HepG2 (cell line): ENCODE results near the gene ARHGEF11. TPM values are rescaled to one million over a fixed set of nuclear protein-coding genes. Genes with fewer than 3 reads are reported as not detected.

ENCODE experiments used
- ATAC-seq: fragments of 200-7000 bp; cut with Tn5 transposase; 3 replicates; pipeline ENCODE4 v1.9.1; 2020; ENCODE audit warnings: mild to moderate bottlenecking, moderate library complexity
- BruUV-seq: library from RNA; stranded (reverse); fragments of 400-500 nt; replicated peaks from 2 replicates; lab custom pipeline; 2021; lab: Mats Ljungman, UMichigan
- CTCF ChIA-PET: fragments of 300-600 bp; formaldehyde crosslinking; extraction: SDS; loops from one replicate; lab custom pipeline; 2021; ENCODE audit warnings: low total read pairs, inconsistent platforms, low intra/inter-chr PET ratio; lab: Yijun Ruan, JAX
- POLR2A ChIA-PET: fragments of 350-600 bp; sonication (Branson Sonifier 250); formaldehyde crosslinking; loops from one replicate; lab custom pipeline; 2020; ENCODE audit warnings: antibody characterized with exemption, inconsistent platforms; lab: Yijun Ruan, JAX
- DNase-seq: peaks from one replicate; pipeline ENCODE4 v3.0.0-alpha.2; 2015; ENCODE audit warnings: low spot score
- FAIRE-seq: peaks from 3 replicates; lab custom pipeline; 2011; peaks lifted over from hg19 to GRCh38; lab: Jason Lieb, UNC
- H2AFZ ChIP-seq: one replicate; pipeline ENCODE4 v1.6.1; 2011; ENCODE audit warnings: low read length, inconsistent platforms
- H3K27ac ChIP-seq: fragments of 300-600 bp; 3 replicates; pipeline ENCODE4 v1.8.0; 2011; ENCODE audit warnings: mixed run types, mild to moderate bottlenecking, mixed read lengths, low read length, inconsistent platforms; ENCODE audit not compliant: insufficient read depth; ENCODE audit errors: extremely low read length
- H3K27me3 ChIP-seq, 2 experiments: fragments of 200-600 bp in 1 of 2; 2 replicates in 1 of 2; 3 replicates in 1 of 2; pipeline versions ENCODE4 v1.6.0 to v1.8.0; 2011; ENCODE audit warnings: low read length in 2 of 2, mild to moderate bottlenecking in 2 of 2, moderate library complexity in 2 of 2, inconsistent platforms in 1 of 2; ENCODE audit not compliant: insufficient read depth in 2 of 2, control insufficient read depth in 1 of 2
- H3K36me3 ChIP-seq, 2 experiments: fragments of 200-600 bp in 1 of 2; replicated peaks in 1 of 2; 2 replicates in 1 of 2; 3 replicates in 1 of 2; pipeline versions ENCODE4 v1.5.1 to v1.8.0; 2011; ENCODE audit warnings: low read length in 2 of 2, inconsistent platforms in 1 of 2; ENCODE audit not compliant: insufficient read depth in 2 of 2, control insufficient read depth in 1 of 2
- H3K4me1 ChIP-seq: 2 replicates; pipeline ENCODE4 v1.5.1; 2012; ENCODE audit warnings: low read length, inconsistent platforms; ENCODE audit not compliant: insufficient read depth
- H3K4me2 ChIP-seq: 2 replicates; pipeline ENCODE4 v1.6.0; 2011; ENCODE audit warnings: low read depth, low read length, inconsistent platforms
- H3K4me3 ChIP-seq, 3 experiments: fragments of 200-600 bp in 1 of 3; sonication (generic), shearing (Covaris generic) in 1 of 3; replicated peaks in 1 of 3; 2 replicates each; pipeline ENCODE4 v1.5.1; 2011 to 2016; ENCODE audit warnings: low read length in 3 of 3, inconsistent platforms in 2 of 3, low read depth in 2 of 3, mild to moderate bottlenecking in 2 of 3, control low read depth in 1 of 3, mixed read lengths in 1 of 3; ENCODE audit not compliant: insufficient read depth in 1 of 3
- H3K79me2 ChIP-seq: one replicate; pipeline ENCODE4 v1.6.1; 2011; ENCODE audit warnings: low read length, inconsistent platforms; ENCODE audit not compliant: insufficient read depth
- H3K9ac ChIP-seq: 2 replicates; pipeline ENCODE4 v1.6.0; 2011; ENCODE audit warnings: mild to moderate bottlenecking, low read depth, low read length, inconsistent platforms; ENCODE audit not compliant: insufficient read depth
- H3K9me3 ChIP-seq: 2 replicates; pipeline ENCODE4 v1.5.1; 2012; ENCODE audit warnings: mild to moderate bottlenecking, low read length
- H4K20me1 ChIP-seq: 2 replicates; pipeline ENCODE4 v1.6.0; 2011; ENCODE audit warnings: inconsistent platforms, mild to moderate bottlenecking, low read length, moderate library complexity; ENCODE audit not compliant: insufficient read depth
- ARID5B ChIP-seq: IDR thresholded peaks from 2 replicates; pipeline ENCODE4 v1.4.0; 2020; ENCODE audit warnings: mild to moderate bottlenecking, missing genetic modification reagents
- CREM ChIP-seq, 2 experiments: sonication (generic) in 1 of 2; formaldehyde crosslinking in 1 of 2; IDR thresholded peaks; 2 replicates each; pipeline versions ENCODE4 v1.4.0 to v1.6.1; 2016 to 2020; ENCODE audit warnings: antibody characterized with exemption in 1 of 2, mild to moderate bottlenecking in 1 of 2, missing genetic modification reagents in 1 of 2
- HMGXB4 ChIP-seq, 2 experiments: sonication (generic) in 1 of 2; formaldehyde crosslinking in 1 of 2; IDR thresholded peaks; 2 replicates each; pipeline versions ENCODE4 v1.4.0 to v1.6.1; 2018 to 2020; ENCODE audit warnings: missing genetic modification reagents in 2 of 2, borderline replicate concordance in 1 of 2, low read depth in 1 of 2, mild to moderate bottlenecking in 1 of 2, missing biosample characterization in 1 of 2
- IKZF4 ChIP-seq: sonication (generic); formaldehyde crosslinking; IDR thresholded peaks from 2 replicates; pipeline ENCODE4 v1.5.1; 2020; ENCODE audit warnings: borderline replicate concordance, mild to moderate bottlenecking, low read depth, missing genetic modification reagents; ENCODE audit errors: not compliant biosample characterization
- KDM5A ChIP-seq: fragments of 200-600 bp; sonication (generic); IDR thresholded peaks from 2 replicates; pipeline ENCODE4 v1.7.0; 2018; ENCODE audit warnings: antibody characterized with exemption, mild to moderate bottlenecking, low read length, borderline replicate concordance
- KLF9 ChIP-seq: IDR thresholded peaks from 2 replicates; pipeline ENCODE4 v1.6.1; 2016; ENCODE audit warnings: low read depth
- SKIL ChIP-seq: sonication (generic); formaldehyde crosslinking; IDR thresholded peaks from 2 replicates; pipeline ENCODE4 v1.8.0; 2022; ENCODE audit warnings: missing genetic modification reagents, mild to moderate bottlenecking, moderate library complexity, borderline replicate concordance
- ZBTB34 ChIP-seq: sonication (generic); formaldehyde crosslinking; IDR thresholded peaks from 2 replicates; pipeline ENCODE4 v1.8.0; 2022; ENCODE audit warnings: mild to moderate bottlenecking, missing genetic modification reagents
- ZKSCAN5 ChIP-seq: sonication (generic); formaldehyde crosslinking; IDR thresholded peaks from 2 replicates; pipeline ENCODE4 v1.5.1; 2020; ENCODE audit warnings: mild to moderate bottlenecking, missing genetic modification reagents
- ZNF468 ChIP-seq: sonication (generic); formaldehyde crosslinking; IDR thresholded peaks from 2 replicates; pipeline ENCODE4 v1.8.0; 2022; ENCODE audit warnings: mild to moderate bottlenecking, moderate library complexity, missing genetic modification reagents
- WGBS: methylation state at CpG from one replicate; pipeline ENCODE4 v1.1.6; 2017; ENCODE audit warnings: low lambda C conversion rate; 5-methylcytosine and 5-hydroxymethylcytosine counted together
- in situ Hi-C: cut with HindIII; loops from 2 replicates; pipeline ENCODE4 v1.10.0; 2017; ENCODE audit warnings: low pct_unique_long_range_greater_than_20kb; ENCODE audit not compliant: extremely low pct_ligation_motif_present
- intact Hi-C: fragments of 100-400 bp; cut with micrococcal nuclease; formaldehyde crosslinking; loops from one replicate; pipeline ENCODE4 v1.10.0; 2022; ENCODE audit not compliant: unreplicated experiment
- polyA plus RNA-seq, 8 experiments: library from polyadenylated mRNA; depleted of rRNA in 3 of 8; stranded (reverse) in 7 of 8; unstranded in 1 of 8; fragments of >200 nt; fragmentation: Illumina TruSeq in 4 of 8; extraction: Trizol in 4 of 8; gene quantifications; 2 replicates each; pipeline versions ENCODE4 v1.2.1 to v1.2.3, GENCODE V29; 2011 to 2016; ENCODE audit warnings: low read depth in 4 of 8, missing spikeins in 1 of 8, mixed read lengths in 1 of 8; ENCODE audit not compliant: insufficient read depth in 1 of 8
- total RNA-seq, 5 experiments: library from RNA; depleted of rRNA; stranded (reverse); fragments of >200 nt; fragmentation: Illumina TruSeq; extraction: Trizol; gene quantifications; 2 replicates each; pipeline ENCODE4 v1.2.3, GENCODE V29; 2016; ENCODE audit warnings: low read depth in 1 of 5

The ARHGEF11 gene
- total and polyA plus RNA-seq, 2 of the 13 experiments (the other 11 are each of a cell fraction or from before 2014, with no cell fraction given), result 16.5 to 21.2 TPM

- no peaks in the 10 kb centered on the region for H3K79me2 ChIP-seq
- no TSS peak for BruUV-seq
- ChIA-PET CTCF (no interaction called here), POLR2A (no interaction called here)
- H3K4me1 ChIP-seq, result no peaks in the 10 kb centered on the region
- no peaks in the 10 kb centered on the region for H3K27me3 ChIP-seq
- DNase-seq (no peak), ATAC-seq (no peak), FAIRE-seq (no peak)
- H3K9me3 ChIP-seq, result no peaks in the 10 kb centered on the region
- H3K27ac ChIP-seq, result no peak overlapping the region
- 85% methylated on average over 6 of the region's 7 CpGs for WGBS
- in situ Hi-C loops, result no loop called here
- no peak overlapping the region for H2AFZ ChIP-seq
- intact Hi-C loops, result no loop called here
- H3K36me3 ChIP-seq, result peaks cover 14 to 35% of the 10 kb centered on the region in 2 experiments; a peak in 3 of 5 replicates
- H4K20me1 ChIP-seq, result no peaks in the 10 kb centered on the region
- no peak overlapping the region for H3K9ac ChIP-seq
- H3K4me2 ChIP-seq, result no peak overlapping the region
- H3K4me3 ChIP-seq, result no peak overlapping the region
- TF ChIP-seq ZNF468 (CRISPR knock-in tag), result no peak
- no peak for TF ChIP-seq IKZF4 (CRISPR knock-in tag)
- TF ChIP-seq ZBTB34 (CRISPR knock-in tag), result no peak
- TF ChIP-seq KLF9 (CRISPR knock-in tag), result no peak
- TF ChIP-seq HMGXB4 (CRISPR knock-in tag; IDR thresholded peaks at IDR 0.05; ENCODE audit: borderline replicate concordance in 1 of 2, low read depth in 1 of 2), result no peak
- TF ChIP-seq KDM5A, result no peak
- TF ChIP-seq ARID5B (CRISPR knock-in tag), result no peak
- no peak for TF ChIP-seq SKIL (CRISPR knock-in tag)
- no peak for TF ChIP-seq ZKSCAN5 (CRISPR knock-in tag)
- no peak for TF ChIP-seq CREM (IDR thresholded peaks at IDR 0.05)
- no peak for TF ChIP-seq CREM (CRISPR knock-in tag; IDR thresholded peaks at IDR 0.05)
Observed at GRCh38 chr1:156938813-156939212, 106.7 kb downstream of the ARHGEF11 start.
